HCT116 (cell line): ENCODE results near the gene HASPIN. TPM values are rescaled to one million over a fixed set of nuclear protein-coding genes. Genes with fewer than 3 reads are reported as not detected.

Experiments
- ATAC-seq: fragments of 200-7000 bp; cut with Tn5 transposase; 2 replicates; pipeline ENCODE4 v1.9.1; 2020; ENCODE audit warnings: mild to moderate bottlenecking, moderate library complexity
- BruUV-seq: library from RNA; stranded (reverse); fragments of 400-500 nt; replicated peaks from 2 replicates; lab custom pipeline; 2021; lab: Mats Ljungman, UMichigan
- CTCF ChIA-PET: fragments of 300-600 bp; sonication (Branson Sonifier 250); formaldehyde crosslinking; loops from one replicate; lab custom pipeline; 2021; ENCODE audit warnings: antibody characterized with exemption; lab: Charles Lee
- POLR2A ChIA-PET: fragments of 300-600, 350-600 bp; sonication (Branson Sonifier 250); formaldehyde crosslinking; loops from one replicate; lab custom pipeline; 2021; ENCODE audit warnings: antibody characterized with exemption; lab: Charles Lee
- RAD21 ChIA-PET, 2 experiments: fragments of 300-600 bp; sonication (Branson Sonifier 250); formaldehyde crosslinking; loops; one replicate each; lab custom pipeline; 2023; ENCODE audit warnings: low total read pairs in 2 of 2; ENCODE audit not compliant: uncharacterized antibody in 2 of 2, unreplicated experiment in 2 of 2, low non-redundant PET in 1 of 2; lab: Charles Lee
- DNase-seq: peaks from one replicate; pipeline ENCODE4 v3.0.0-alpha.2; 2010; ENCODE audit warnings: low read depth, low spot score
- H2AFZ ChIP-seq: fragments of 200-600 bp; shearing (Covaris generic), sonication (generic); 2 replicates; pipeline ENCODE4 v1.6.1; 2017; ENCODE audit warnings: low read depth, mixed run types, mixed read lengths, antibody characterized with exemption, low read length; ENCODE audit not compliant: poor library complexity, severe bottlenecking
- H3K27ac ChIP-seq: 2 replicates; pipeline ENCODE4 v1.5.1; 2012; ENCODE audit warnings: low read depth, low read length
- H3K27me3 ChIP-seq: fragments of 200-600 bp; sonication (generic); 2 replicates; pipeline ENCODE4 v1.6.1; 2016; ENCODE audit warnings: mixed run types, low read length, mixed read lengths; ENCODE audit not compliant: insufficient read depth
- H3K36me3 ChIP-seq, 2 experiments: fragments of 200-500 bp in 1 of 2; fragments of 200-600 bp in 1 of 2; sonication (Bioruptor generic) in 1 of 2; sonication (generic) in 1 of 2; 2 replicates each; pipeline versions ENCODE4 v1.5.1 to v1.6.1; 2014 to 2016; ENCODE audit warnings: low read length in 2 of 2, inconsistent platforms in 1 of 2, mixed read lengths in 1 of 2, mixed run types in 1 of 2; ENCODE audit not compliant: insufficient read depth in 2 of 2, control insufficient read depth in 1 of 2
- H3K4me1 ChIP-seq, 2 experiments: fragments of 200-600 bp in 1 of 2; sonication (generic) in 1 of 2; 2 replicates each; pipeline versions ENCODE4 v1.5.1 to v1.6.1; 2012 to 2017; ENCODE audit warnings: low read length in 2 of 2, inconsistent platforms in 1 of 2, mild to moderate bottlenecking in 1 of 2, mixed read lengths in 1 of 2, mixed run types in 1 of 2, moderate library complexity in 1 of 2; ENCODE audit not compliant: insufficient read depth in 2 of 2, control insufficient read depth in 1 of 2
- H3K4me2 ChIP-seq: fragments of 200-600 bp; sonication (generic); 2 replicates; pipeline ENCODE4 v1.6.1; 2017; ENCODE audit warnings: mixed run types, low read length, mixed read lengths
- H3K4me3 ChIP-seq, 2 experiments: fragments of 200-600 bp in 1 of 2; sonication (generic) in 1 of 2; replicated peaks in 1 of 2; 2 replicates each; pipeline ENCODE4 v1.5.1; 2011 to 2016; ENCODE audit warnings: low read length in 2 of 2, control low read depth in 1 of 2, low read depth in 1 of 2, mild to moderate bottlenecking in 1 of 2, mixed read lengths in 1 of 2, mixed run types in 1 of 2
- H3K79me2 ChIP-seq: fragments of 200-600 bp; sonication (generic); 2 replicates; pipeline ENCODE4 v1.6.1; 2017; ENCODE audit warnings: mild to moderate bottlenecking, mixed run types, low read length, moderate library complexity, mixed read lengths; ENCODE audit not compliant: insufficient read depth
- H3K9ac ChIP-seq: fragments of 200-600 bp; sonication (generic); 2 replicates; pipeline ENCODE4 v1.6.1; 2016; ENCODE audit warnings: low read length, mixed read lengths
- H3K9me2 ChIP-seq: fragments of 200-600 bp; sonication (generic), shearing (Covaris generic); 2 replicates; pipeline ENCODE4 v1.6.1; 2017; ENCODE audit warnings: mixed run types, mild to moderate bottlenecking, moderate library complexity; ENCODE audit not compliant: insufficient read depth
- H3K9me3 ChIP-seq, 2 experiments: fragments of 200-500 bp in 1 of 2; fragments of 200-600 bp in 1 of 2; sonication (Bioruptor generic) in 1 of 2; sonication (generic) in 1 of 2; 2 replicates each; pipeline ENCODE4 v1.6.1; 2014 to 2017; ENCODE audit warnings: low read length in 2 of 2, mixed read lengths in 2 of 2, inconsistent platforms in 1 of 2, low read depth in 1 of 2, mild to moderate bottlenecking in 1 of 2, mixed run types in 1 of 2, moderate library complexity in 1 of 2; ENCODE audit not compliant: control insufficient read depth in 1 of 2, insufficient read depth in 1 of 2
- H4K20me1 ChIP-seq: fragments of 200-600 bp; sonication (generic), shearing (Covaris generic); 2 replicates; pipeline ENCODE4 v1.6.1; 2017; ENCODE audit warnings: mixed run types, mild to moderate bottlenecking, moderate library complexity; ENCODE audit not compliant: insufficient read depth
- ATF3 ChIP-seq: IDR thresholded peaks from 2 replicates; pipeline ENCODE4 v1.6.1; 2012
- CBX3 ChIP-seq: IDR thresholded peaks from 2 replicates; pipeline ENCODE4 v1.6.1; 2012; ENCODE audit warnings: low read depth
- CTCF ChIP-seq, 3 experiments: fragments of 200-600 bp in 1 of 3; sonication (generic) in 1 of 3; IDR thresholded peaks in 2 of 3; conservative IDR thresholded peaks in 1 of 3; 2 replicates each; pipeline ENCODE4 v1.5.1; 2012 to 2017; ENCODE audit warnings: low read depth in 2 of 3, low read length in 2 of 3, antibody characterized with exemption in 1 of 3, borderline replicate concordance in 1 of 3, control low read depth in 1 of 3, mild to moderate bottlenecking in 1 of 3, mixed read lengths in 1 of 3, mixed run types in 1 of 3, moderate library complexity in 1 of 3; ENCODE audit not compliant: insufficient read depth in 1 of 3
- EGR1 ChIP-seq: IDR thresholded peaks from 2 replicates; pipeline ENCODE4 v1.6.1; 2012; ENCODE audit warnings: low read depth
- ELF1 ChIP-seq: IDR thresholded peaks from 2 replicates; pipeline ENCODE4 v1.6.1; 2012; ENCODE audit warnings: low read depth, borderline replicate concordance
- EZH2 ChIP-seq: fragments of 200-600 bp; sonication (generic); IDR thresholded peaks from 2 replicates; pipeline ENCODE4 v1.6.1; 2017; ENCODE audit warnings: antibody characterized with exemption, mixed run types
- EZH2phosphoT487 ChIP-seq: fragments of 200-600 bp; IDR thresholded peaks from 2 replicates; pipeline ENCODE4 v1.6.1; 2018; ENCODE audit warnings: antibody characterized with exemption, borderline replicate concordance
- FOSL1 ChIP-seq: IDR thresholded peaks from 2 replicates; pipeline ENCODE4 v1.6.1; 2012; ENCODE audit warnings: low read depth
- JUND ChIP-seq: IDR thresholded peaks from 2 replicates; pipeline ENCODE4 v1.6.1; 2012
- MAX ChIP-seq: IDR thresholded peaks from 2 replicates; pipeline ENCODE4 v1.6.1; 2012
- POLR2A ChIP-seq: IDR thresholded peaks from 2 replicates; pipeline ENCODE4 v1.7.0; 2011; ENCODE audit warnings: borderline replicate concordance; ENCODE audit not compliant: insufficient read depth, insufficient read length; ENCODE audit errors: extremely low read depth
- POLR2AphosphoS5 ChIP-seq: IDR thresholded peaks from 2 replicates; pipeline ENCODE4 v1.6.1; 2011; ENCODE audit warnings: mild to moderate bottlenecking, low read depth, low read length, moderate library complexity
- SIN3A ChIP-seq: IDR thresholded peaks from 2 replicates; pipeline ENCODE4 v1.6.1; 2012; ENCODE audit warnings: low read depth
- SP1 ChIP-seq: IDR thresholded peaks from 2 replicates; pipeline ENCODE4 v1.6.1; 2012; ENCODE audit warnings: low read depth
- SRF ChIP-seq: IDR thresholded peaks from 2 replicates; pipeline ENCODE4 v1.6.1; 2012; ENCODE audit warnings: low read depth
- TCF7L2 ChIP-seq: IDR thresholded peaks from 2 replicates; pipeline ENCODE4 v1.7.0; 2011; ENCODE audit warnings: borderline replicate concordance, inconsistent platforms; ENCODE audit not compliant: insufficient read depth, insufficient read length; ENCODE audit errors: extremely low read depth
- ZBTB33 ChIP-seq: IDR thresholded peaks from 2 replicates; pipeline ENCODE4 v1.6.1; 2011; ENCODE audit warnings: mild to moderate bottlenecking, low read length, moderate library complexity; ENCODE audit not compliant: insufficient replicate concordance; ENCODE audit errors: extremely low read depth
- ZFX ChIP-seq: fragments of 450-650 bp; IDR thresholded peaks from 2 replicates; pipeline ENCODE4 v1.6.1; 2017
- ZNF274 ChIP-seq: fragments of 200-500 bp; sonication (Bioruptor generic); IDR thresholded peaks from 2 replicates; pipeline ENCODE4 v1.6.1; 2014; ENCODE audit warnings: mild to moderate bottlenecking, low read depth, low read length, inconsistent platforms
- intact Hi-C: fragments of 100-400 bp; cut with micrococcal nuclease; formaldehyde crosslinking; loops from 2 replicates; pipeline ENCODE4 v1.10.0; 2022
- total RNA-seq: library from RNA; stranded (reverse); gene quantifications from one replicate; pipeline ENCODE4 v1.2.1, GENCODE V29; 2021; ENCODE audit not compliant: unreplicated experiment

HASPIN gene
- total RNA-seq, 1 experiment from 2014 or later: 19.6 TPM

GRCh38 chr17:3740611-3741073, 16.9 kb downstream of the HASPIN start (continued):
- TF ChIP-seq ZBTB33: no peak
- TF ChIP-seq JUND: no peak
- TF ChIP-seq ATF3: no peak
- no peak for TF ChIP-seq ZFX
- TF ChIP-seq POLR2AphosphoS5: no peak

GRCh38 chr17:3744014-3744413, 20.3 kb downstream of the HASPIN start:
- ChIA-PET POLR2A (no interaction called here), RAD21 (no interaction called here), CTCF (no interaction called here)
- Histone ChIP-seq H3K9me2 (no peaks in the 10 kb centered on the region), H3K27ac (no peak overlapping the region), H4K20me1 (no peaks in the 10 kb centered on the region), H3K4me1 (peaks cover 0 to 3% of the 10 kb centered on the region in 2 experiments; a peak in 2 of 4 replicates), H3K4me2 (no peak overlapping the region), H2AFZ (no peak overlapping the region), H3K36me3 (no peaks in the 10 kb centered on the region), H3K9ac (no peak overlapping the region), H3K79me2 (no peaks in the 10 kb centered on the region), H3K4me3 (no peak overlapping the region), H3K27me3 (no peaks in the 10 kb centered on the region), H3K9me3 (no peaks in the 10 kb centered on the region)
- ATAC-seq: no peak
- no TSS peak for BruUV-seq
- no peak for TF ChIP-seq EZH2
- TF ChIP-seq ZFX: no peak
- TF ChIP-seq SIN3A: no peak
- TF ChIP-seq EGR1: no peak
- no peak for TF ChIP-seq MAX
- TF ChIP-seq TCF7L2: no peak
- TF ChIP-seq EZH2phosphoT487: no peak
- TF ChIP-seq POLR2AphosphoS5: no peak
- TF ChIP-seq SP1: no peak
- no peak for TF ChIP-seq ZNF274
- no peak for TF ChIP-seq JUND
- TF ChIP-seq FOSL1: no peak
- TF ChIP-seq ZBTB33: no peak
- no peak for TF ChIP-seq ELF1
- TF ChIP-seq CBX3: no peak
- no peak for TF ChIP-seq CTCF (IDR thresholded peaks at IDR 0.05 in 2 of 3, conservative IDR thresholded peaks at IDR 0.05 in 1 of 3; ENCODE audit: borderline replicate concordance in 1 of 3, insufficient read depth in 1 of 3, low read depth in 2 of 3, low read length in 2 of 3)
- TF ChIP-seq POLR2A: no peak
- no peak for TF ChIP-seq SRF
- TF ChIP-seq ATF3: no peak
- intact Hi-C loops: no loop called here
- no peak for DNase-seq
